Heart left ventricle (tissue), 16 donors: ENCODE data around the gene WDR48. TPM values are rescaled to one million over a fixed set of nuclear protein-coding genes. Genes with fewer than 3 reads are reported as not detected.

Experiments used
- ATAC-seq, 4 donors: fragments of 200-7000 bp; cut with Tn5 transposase; one replicate each; pipeline ENCODE4 v1.9.1; 2020 to 2022; ENCODE audit warnings: moderate library complexity in 4 of 4, mild to moderate bottlenecking in 3 of 4, moderate number of reproducible peaks in 1 of 4
- DNase-seq, 5 donors: peaks; one replicate each; pipeline ENCODE4 v3.0.0-alpha.2; 2020
- H3K27ac ChIP-seq, 12 donors: fragments of 200-600 bp; sonication (generic) in 4 of 12; one replicate each; pipeline versions ENCODE4 v1.5.0 to v1.8.0; 2016 to 2022; ENCODE audit warnings: mild to moderate bottlenecking in 2 of 12
- H3K27me3 ChIP-seq, 9 donors: fragments of 200-600 bp; sonication (generic) in 2 of 9; one replicate each; pipeline versions ENCODE4 v1.5.1 to v1.8.0; 2016 to 2022; ENCODE audit warnings: mild to moderate bottlenecking in 3 of 9
- H3K36me3 ChIP-seq, 9 donors: fragments of 200-600 bp; sonication (generic) in 2 of 9; one replicate each; pipeline versions ENCODE4 v1.5.0 to v1.8.0; 2018 to 2022; ENCODE audit warnings: mild to moderate bottlenecking in 2 of 9
- H3K4me1 ChIP-seq, 12 donors: fragments of 200-600 bp; sonication (generic) in 4 of 12; one replicate each; pipeline versions ENCODE4 v1.5.0 to v1.8.0; 2016 to 2022; ENCODE audit warnings: mild to moderate bottlenecking in 3 of 12
- H3K4me3 ChIP-seq, 12 donors: fragments of 200-600 bp; sonication (generic) in 4 of 12; one replicate each; pipeline versions ENCODE4 v1.5.0 to v1.8.0; 2017 to 2022; ENCODE audit warnings: mild to moderate bottlenecking in 9 of 12, moderate library complexity in 4 of 12
- H3K9me3 ChIP-seq, 12 donors: fragments of 200-600 bp; sonication (generic) in 4 of 12; one replicate each; pipeline versions ENCODE4 v1.5.0 to v1.8.0; 2016 to 2022; ENCODE audit warnings: mild to moderate bottlenecking in 1 of 12
- POLR2A ChIP-seq, 2 donors: fragments of 450-650 bp; IDR thresholded peaks; one replicate each; pipeline ENCODE4 v1.6.1; 2017; ENCODE audit warnings: antibody characterized with exemption in 2 of 2, mild to moderate bottlenecking in 2 of 2, moderate library complexity in 2 of 2
- WGBS, 4 donors: extraction: QIAGEN DNeasy Blood & Tissue Kit in 2 of 4; methylation state at CpG; one replicate each; pipeline versions ENCODE4 v1.1.5 to v1.1.7; 2013 to 2018; 5-methylcytosine and 5-hydroxymethylcytosine counted together
- intact Hi-C, 10 donors: fragments of 100-400 bp; cut with DNase I; formaldehyde crosslinking; loops; one replicate each; pipeline versions ENCODE4 v1.11.1 to v1.14.2; 2022
- polyA plus RNA-seq, 2 donors: library from polyadenylated mRNA; stranded (reverse); fragments of 200-250 nt; gene quantifications; one replicate each; pipeline ENCODE4 v1.2.3, GENCODE V29; 2013
- total RNA-seq, 9 donors: library from RNA; depleted of rRNA in 2 of 9; stranded (reverse); fragments of >200 nt in 2 of 9; fragmentation: NEBNext Ultra II Directional in 3 of 9; extraction: Animal tissue kit (Norgen Biotek cat#: 25700) in 3 of 9; gene quantifications; one replicate each; pipeline versions ENCODE4 v1.1.0 to v1.2.4, GENCODE V29; 2016 to 2023
- TF ChIP-seq, protein P1 (sequence below), 12 donors: fragments of 200-600 bp; sonication (generic) in 4 of 12; IDR thresholded peaks; one replicate each; pipeline versions ENCODE4 v1.5.0 to v1.8.0; 2018 to 2022; ENCODE audit warnings: antibody characterized with exemption in 12 of 12, mild to moderate bottlenecking in 5 of 12
- donor health status: ischemic (EF 13 %, LVEDD 7.1; RV severe dilation, severe dysfunction).
- donor health status: healthy with polysubstance abuse.
- donor health status: DM: no; HTN: yes; CAD: no.
- donor health status: DM: no; HTN: no; CAD: no.
- donor health status: ischemic (EF 25% LVEDD 6.9; RV normal size, moderate dysfunction).
- donor health status: ischemic (EF 25% LVEDD 5.7; RV mildly dilated, moderate dysfunction).
- donor health status: healthy.
- donor health status: DM: yes; HTN: yes; CAD: no.
- donor health status: ischemic (EF 35%, LVEDD 5.7; RV mildly dilated, moderate dysfunction).
- donor health status: nonischemic (EF 11% LVEDD 7.7; RV severe dilation, severe dysfunction).
- donor health status: DM: yes; HTN: yes; CAD: no.
- donor health status: PGD.
- donor health status: ischemic (EF 29% LVEDD 5.4; RV normal size, mild dysfunction).
- donor health status: nonischemic (EF 23%, LVEDD 6.1; RV moderate dilation, normal function).

WDR48 gene
- total and polyA plus RNA-seq, 11 donors, result 8.0 to 35.4 (median 22.5) TPM

DNA sequence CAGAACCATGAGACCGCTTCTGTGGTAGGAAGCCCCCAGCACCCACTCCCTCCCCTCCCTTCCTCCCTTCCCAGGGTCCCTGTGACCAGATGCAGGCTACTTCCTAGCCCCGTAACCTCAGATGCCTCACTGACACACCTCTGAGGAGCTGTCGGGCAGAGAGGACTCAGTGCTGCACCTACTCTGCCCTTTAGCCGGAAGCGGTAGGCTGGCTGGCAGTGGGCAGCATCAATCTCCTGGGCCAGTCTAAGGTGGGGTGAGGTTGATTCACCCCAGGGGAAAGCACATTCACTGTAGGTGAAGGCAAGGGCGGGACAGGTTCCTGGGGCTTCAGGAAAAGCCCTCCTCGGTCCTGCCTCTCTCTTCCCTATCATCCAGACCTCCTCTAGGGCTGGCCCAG lies 82.5 kb downstream of the WDR48 start:
- intact Hi-C loops, result loop anchor here in 4 of 10 donors (2.0 to 10.0 kb wide), 2 partner anchors 16 to 50 kb away; no protein-coding TSS in a partner anchor
- H3K36me3 ChIP-seq, result peaks cover 0 to 6% (median 0%) of the 10 kb centered on the region in 9 donors
- no peaks in the 10 kb centered on the region for H3K27me3 ChIP-seq
- no peak overlapping the region for H3K4me3 ChIP-seq
- H3K4me1 ChIP-seq, result peaks cover 5 to 46% (median 15%) of the 10 kb centered on the region in 12 donors
- TF ChIP-seq POLR2A (IDR thresholded peaks at IDR 0.05), result no peak
- TF ChIP-seq, protein P1, sequence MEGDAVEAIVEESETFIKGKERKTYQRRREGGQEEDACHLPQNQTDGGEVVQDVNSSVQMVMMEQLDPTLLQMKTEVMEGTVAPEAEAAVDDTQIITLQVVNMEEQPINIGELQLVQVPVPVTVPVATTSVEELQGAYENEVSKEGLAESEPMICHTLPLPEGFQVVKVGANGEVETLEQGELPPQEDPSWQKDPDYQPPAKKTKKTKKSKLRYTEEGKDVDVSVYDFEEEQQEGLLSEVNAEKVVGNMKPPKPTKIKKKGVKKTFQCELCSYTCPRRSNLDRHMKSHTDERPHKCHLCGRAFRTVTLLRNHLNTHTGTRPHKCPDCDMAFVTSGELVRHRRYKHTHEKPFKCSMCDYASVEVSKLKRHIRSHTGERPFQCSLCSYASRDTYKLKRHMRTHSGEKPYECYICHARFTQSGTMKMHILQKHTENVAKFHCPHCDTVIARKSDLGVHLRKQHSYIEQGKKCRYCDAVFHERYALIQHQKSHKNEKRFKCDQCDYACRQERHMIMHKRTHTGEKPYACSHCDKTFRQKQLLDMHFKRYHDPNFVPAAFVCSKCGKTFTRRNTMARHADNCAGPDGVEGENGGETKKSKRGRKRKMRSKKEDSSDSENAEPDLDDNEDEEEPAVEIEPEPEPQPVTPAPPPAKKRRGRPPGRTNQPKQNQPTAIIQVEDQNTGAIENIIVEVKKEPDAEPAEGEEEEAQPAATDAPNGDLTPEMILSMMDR (IDR thresholded peaks at IDR 0.05), result no peak
- peak in 1 of 5 donors; percentile 40 for DNase-seq
- ATAC-seq, result no peak
- peak overlapping the region in 2 of 12 donors; percentile 54 to 69 for H3K27ac ChIP-seq
- WGBS, 4 donors, result 80 to 97% (median 83%) methylated on average over 5 to 7 of the region's 7 CpGs
- no peaks in the 10 kb centered on the region for H3K9me3 ChIP-seq

DNA sequence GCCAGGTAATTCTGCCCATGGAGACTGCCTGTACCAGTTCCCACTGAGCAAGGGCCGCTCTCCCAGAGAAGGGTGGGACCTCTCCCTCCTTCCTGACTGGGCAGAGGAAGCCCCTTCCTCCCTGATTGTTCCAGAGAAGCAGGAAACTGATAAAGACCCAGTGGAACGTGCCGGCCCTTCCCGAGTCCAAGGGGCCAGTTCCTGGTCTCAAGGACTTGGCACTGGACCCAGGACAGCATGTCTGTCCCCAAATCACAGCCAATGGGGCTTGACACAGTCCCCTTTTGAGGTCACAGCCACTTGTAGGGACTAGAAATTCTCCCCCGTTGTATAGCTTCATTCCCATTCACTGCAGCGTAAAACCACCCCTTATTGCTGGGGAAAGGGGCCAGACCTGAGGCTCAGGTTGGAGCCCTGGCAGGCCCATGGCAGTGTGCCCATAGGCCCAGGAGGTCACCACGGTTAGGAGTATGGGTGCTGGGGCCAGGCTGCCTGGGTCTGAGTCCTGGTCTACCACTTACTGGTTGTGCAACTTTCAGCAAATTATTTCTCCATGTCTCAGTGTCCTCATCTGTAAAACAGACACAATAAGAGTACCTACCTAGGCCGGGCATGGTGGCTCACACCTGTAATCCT lies 83.5 kb downstream of the WDR48 start:
- DNase-seq (peak in 4 of 5 donors; percentile 32 to 79 (median 74)), ATAC-seq (peak; percentile 49 to 65 (median 58))
- Histone ChIP-seq H3K4me1 (peaks cover 11 to 56% (median 23%) of the 10 kb centered on the region in 12 donors), H3K4me3 (no peak overlapping the region), H3K36me3 (peaks cover 0 to 13% (median 4%) of the 10 kb centered on the region in 9 donors), H3K27ac (peak overlapping the region in 6 of 12 donors; percentile 27 to 69 (median 48)), H3K9me3 (no peaks in the 10 kb centered on the region), H3K27me3 (no peaks in the 10 kb centered on the region)
- 41 to 53% (median 46%) methylated on average over 7 to 8 of the region's 8 CpGs for WGBS, 4 donors
- peak in 1 of 2 donors; percentile 27 for TF ChIP-seq POLR2A (IDR thresholded peaks at IDR 0.05)
- TF ChIP-seq, protein P1 (IDR thresholded peaks at IDR 0.05), result no peak
- intact Hi-C loops, result loop anchor here in 6 of 10 donors (1.0 to 10.0 kb wide), 5 partner anchors 16 to 50 kb away; no protein-coding TSS in a partner anchor

DNA sequence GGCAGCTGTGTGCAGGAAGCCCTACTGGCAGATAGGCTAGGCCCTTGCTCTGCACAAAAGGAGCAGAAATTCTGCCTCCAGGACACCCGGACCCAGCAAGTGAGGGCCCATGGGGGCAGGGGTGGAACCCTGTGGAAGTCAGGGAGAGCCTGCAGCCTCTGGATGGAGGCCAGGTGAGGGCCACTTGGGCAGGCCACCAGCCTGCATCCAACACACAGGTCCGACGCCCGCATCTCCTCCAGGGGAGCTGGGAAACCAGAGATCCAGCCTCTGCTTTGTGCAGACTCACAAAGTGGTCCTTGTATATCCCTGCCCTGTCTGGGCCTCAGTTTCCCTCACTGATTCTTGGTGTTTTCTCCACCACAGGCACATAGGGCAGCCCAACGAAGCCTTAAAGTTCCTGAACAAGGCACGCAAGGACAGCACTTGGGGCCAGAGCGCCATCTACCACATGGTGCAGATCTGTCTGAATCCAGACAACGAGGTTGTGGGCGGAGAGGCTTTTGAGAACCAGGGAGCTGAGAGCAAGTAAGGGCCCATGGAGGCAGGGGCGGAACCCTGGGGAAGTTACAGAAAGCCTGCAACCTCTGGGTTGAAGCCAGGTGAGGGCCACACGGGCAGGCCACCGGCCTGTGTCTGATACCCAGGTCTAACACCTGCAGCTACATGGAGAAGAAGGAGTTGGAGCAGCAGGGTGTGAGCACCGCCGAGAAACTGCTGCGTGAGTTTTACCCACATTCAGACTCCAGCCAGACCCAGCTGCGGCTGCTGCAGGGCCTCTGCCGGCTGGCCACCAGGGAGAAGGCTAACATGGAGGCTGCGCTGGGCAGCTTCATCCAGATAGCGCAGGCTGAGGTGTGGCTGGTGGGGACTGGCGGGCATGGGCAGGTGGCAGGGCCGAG lies 85.0 kb downstream of the WDR48 start:
- H3K27ac ChIP-seq, result peak overlapping the region in 1 of 12 donors; percentile 54
- no peaks in the 10 kb centered on the region for H3K9me3 ChIP-seq
- 91 to 95% (median 94%) methylated on average over 20 to 21 of the region's 21 CpGs for WGBS, 4 donors
- no peak for TF ChIP-seq POLR2A (IDR thresholded peaks at IDR 0.05)
- TF ChIP-seq, protein P1 (IDR thresholded peaks at IDR 0.05), result no peak
- peak in 1 of 5 donors; percentile 55 for DNase-seq
- no peak for ATAC-seq
- no peak overlapping the region for H3K4me3 ChIP-seq
- peaks cover 24 to 71% (median 38%) of the 10 kb centered on the region in 12 donors for H3K4me1 ChIP-seq
- H3K27me3 ChIP-seq, result no peaks in the 10 kb centered on the region
- intact Hi-C loops, result loop anchor here in 5 of 10 donors (5.0 to 10.0 kb wide), 3 partner anchors 41 to 48 kb away; no protein-coding TSS in a partner anchor
- peaks cover 0 to 28% (median 13%) of the 10 kb centered on the region in 9 donors for H3K36me3 ChIP-seq
